Measurements from ENCODE around the gene FGB.

FGB gene

GRCh38 chr4:154527308-154527707, 35.5 kb upstream of the FGB start:
- ChIA-PET CTCF (no interaction called here), POLR2A (no interaction called here)
- TF ChIP-seq FOXK2 (IDR thresholded peaks at IDR 0.05) (no peak), L3MBTL2 (conservative IDR thresholded peaks at IDR 0.05) (no peak), FOXM1 (IDR thresholded peaks at IDR 0.05; ENCODE audit: borderline replicate concordance) (no peak), SP1 (IDR thresholded peaks at IDR 0.05) (no peak)
- DNase-seq (ENCODE audit: extremely low spot score): no peak

- POLR2A ChIA-PET: no interaction called here
- TF ChIP-seq FOXA1 (IDR thresholded peaks at IDR 0.05): no peak
- no peak for TF ChIP-seq SP1 (IDR thresholded peaks at IDR 0.05)
- TF ChIP-seq CTBP1 (IDR thresholded peaks at IDR 0.05; ENCODE audit: borderline replicate concordance): no peak
- TF ChIP-seq ELF4 (IDR thresholded peaks at IDR 0.05): no peak
- no peak for TF ChIP-seq FOXK2 (IDR thresholded peaks at IDR 0.05)
- CTCF ChIA-PET: interaction anchor here (1.0 kb wide), 1 partner anchor 110 kb away, joined by 3 read pairs; no protein-coding TSS in a partner anchor
- no peak for DNase-seq (ENCODE audit: extremely low spot score)
Measured at GRCh38 chr4:154528869-154529268, 33.9 kb upstream of the FGB start.

- POLR2A ChIA-PET: interaction anchor here (1.0 kb wide), 1 partner anchor 20 kb away, joined by 5 read pairs; the partner anchor contains the start of gene PLRG1
- CTCF ChIA-PET: interaction anchor here (0.7 to 0.8 kb wide), 2 partner anchors 24 to 28 kb away, joined by 3 to 4 read pairs; no protein-coding TSS in a partner anchor
- TF ChIP-seq SP1 (IDR thresholded peaks at IDR 0.05) (no peak), HDGF (IDR thresholded peaks at IDR 0.05; ENCODE audit: borderline replicate concordance) (no peak), CTBP1 (IDR thresholded peaks at IDR 0.05; ENCODE audit: borderline replicate concordance) (no peak), FOXM1 (IDR thresholded peaks at IDR 0.05; ENCODE audit: borderline replicate concordance) (no peak), PKNOX1 (IDR thresholded peaks at IDR 0.05) (no peak), L3MBTL2 (conservative IDR thresholded peaks at IDR 0.05) (no peak), ARNT (IDR thresholded peaks at IDR 0.05) (no peak), NFRKB (IDR thresholded peaks at IDR 0.05) (no peak), BHLHE40 (IDR thresholded peaks at IDR 0.05; ENCODE audit: borderline replicate concordance) (no peak), ZNF384 (IDR thresholded peaks at IDR 0.05) (no peak), ELF4 (IDR thresholded peaks at IDR 0.05) (no peak)
- no peak for DNase-seq (ENCODE audit: extremely low spot score)
Measured at GRCh38 chr4:154529728-154530519, 32.9 kb upstream of the FGB start.

- ChIA-PET CTCF (no interaction called here), POLR2A (interaction anchor here (2.1 kb wide), 1 partner anchor 16 kb away, joined by 8 read pairs; the partner anchor contains the start of gene PLRG1)
- TF ChIP-seq NFRKB (IDR thresholded peaks at IDR 0.05): no peak
- TF ChIP-seq FOXM1 (IDR thresholded peaks at IDR 0.05; ENCODE audit: borderline replicate concordance): no peak
- TF ChIP-seq SP1 (IDR thresholded peaks at IDR 0.05): no peak
- TF ChIP-seq ELF4 (IDR thresholded peaks at IDR 0.05): no peak
- TF ChIP-seq BHLHE40 (IDR thresholded peaks at IDR 0.05; ENCODE audit: borderline replicate concordance): no peak
- no peak for TF ChIP-seq HDGF (IDR thresholded peaks at IDR 0.05; ENCODE audit: borderline replicate concordance)
- no peak for TF ChIP-seq FOXK2 (IDR thresholded peaks at IDR 0.05)
- no peak for TF ChIP-seq ZNF384 (IDR thresholded peaks at IDR 0.05)
- TF ChIP-seq PKNOX1 (IDR thresholded peaks at IDR 0.05): no peak
- no peak for TF ChIP-seq FOXA1 (IDR thresholded peaks at IDR 0.05)
- no peak for TF ChIP-seq ARNT (IDR thresholded peaks at IDR 0.05)
- TF ChIP-seq L3MBTL2 (conservative IDR thresholded peaks at IDR 0.05): no peak
- TF ChIP-seq TARDBP (IDR thresholded peaks at IDR 0.05): no peak
- no peak for TF ChIP-seq LEF1 (IDR thresholded peaks at IDR 0.05; ENCODE audit: borderline replicate concordance)
- TF ChIP-seq CTBP1 (IDR thresholded peaks at IDR 0.05; ENCODE audit: borderline replicate concordance): no peak
- DNase-seq (ENCODE audit: extremely low spot score): no peak
Measured at GRCh38 chr4:154534296-154534695, 28.5 kb upstream of the FGB start.

- TF ChIP-seq BHLHE40 (IDR thresholded peaks at IDR 0.05; ENCODE audit: borderline replicate concordance) (no peak), FOXM1 (IDR thresholded peaks at IDR 0.05; ENCODE audit: borderline replicate concordance) (no peak), TARDBP (IDR thresholded peaks at IDR 0.05) (no peak), SP1 (IDR thresholded peaks at IDR 0.05) (no peak), FOXA1 (IDR thresholded peaks at IDR 0.05) (no peak), SUZ12 (IDR thresholded peaks at IDR 0.05) (no peak), LEF1 (IDR thresholded peaks at IDR 0.05; ENCODE audit: borderline replicate concordance) (no peak), ELF4 (IDR thresholded peaks at IDR 0.05) (no peak), NFRKB (IDR thresholded peaks at IDR 0.05) (no peak), L3MBTL2 (conservative IDR thresholded peaks at IDR 0.05) (no peak), PKNOX1 (IDR thresholded peaks at IDR 0.05) (no peak), CTBP1 (IDR thresholded peaks at IDR 0.05; ENCODE audit: borderline replicate concordance) (no peak), ARNT (IDR thresholded peaks at IDR 0.05) (no peak), ZNF384 (IDR thresholded peaks at IDR 0.05) (no peak)
- ChIA-PET CTCF (no interaction called here), POLR2A (no interaction called here)
- DNase-seq (ENCODE audit: extremely low spot score): no peak
Measured at GRCh38 chr4:154542271-154542879, 20.4 kb upstream of the FGB start.

- POLR2A ChIA-PET: no interaction called here
Measured at GRCh38 chr4:154545689-154546088, 17.1 kb upstream of the FGB start.

More at GRCh38 chr4:154545689-154546088, 17.1 kb upstream of the FGB start:
- DNase-seq (ENCODE audit: extremely low spot score): no peak
- TF ChIP-seq SUZ12 (IDR thresholded peaks at IDR 0.05) (no peak), ARNT (IDR thresholded peaks at IDR 0.05) (no peak), SP1 (IDR thresholded peaks at IDR 0.05) (no peak), L3MBTL2 (conservative IDR thresholded peaks at IDR 0.05) (no peak), HDGF (IDR thresholded peaks at IDR 0.05; ENCODE audit: borderline replicate concordance) (no peak), ELF4 (IDR thresholded peaks at IDR 0.05) (no peak), FOXM1 (IDR thresholded peaks at IDR 0.05; ENCODE audit: borderline replicate concordance) (no peak), TARDBP (IDR thresholded peaks at IDR 0.05) (no peak), NFRKB (IDR thresholded peaks at IDR 0.05) (no peak), PKNOX1 (IDR thresholded peaks at IDR 0.05) (no peak), FOXA1 (IDR thresholded peaks at IDR 0.05) (no peak), BHLHE40 (IDR thresholded peaks at IDR 0.05; ENCODE audit: borderline replicate concordance) (no peak), LEF1 (IDR thresholded peaks at IDR 0.05; ENCODE audit: borderline replicate concordance) (no peak), FOXK2 (IDR thresholded peaks at IDR 0.05) (no peak), ZNF384 (IDR thresholded peaks at IDR 0.05) (no peak), CTBP1 (IDR thresholded peaks at IDR 0.05; ENCODE audit: borderline replicate concordance) (no peak)
- CTCF ChIA-PET: no interaction called here
